ENCODE measurements around the gene ZSCAN22.
"Not testable (repeated sequence)": the region's sequence is repeated elsewhere in the genome, so short reads cannot be mapped to it uniquely, and the experiment has no call there.

ZSCAN22 gene

DNA sequence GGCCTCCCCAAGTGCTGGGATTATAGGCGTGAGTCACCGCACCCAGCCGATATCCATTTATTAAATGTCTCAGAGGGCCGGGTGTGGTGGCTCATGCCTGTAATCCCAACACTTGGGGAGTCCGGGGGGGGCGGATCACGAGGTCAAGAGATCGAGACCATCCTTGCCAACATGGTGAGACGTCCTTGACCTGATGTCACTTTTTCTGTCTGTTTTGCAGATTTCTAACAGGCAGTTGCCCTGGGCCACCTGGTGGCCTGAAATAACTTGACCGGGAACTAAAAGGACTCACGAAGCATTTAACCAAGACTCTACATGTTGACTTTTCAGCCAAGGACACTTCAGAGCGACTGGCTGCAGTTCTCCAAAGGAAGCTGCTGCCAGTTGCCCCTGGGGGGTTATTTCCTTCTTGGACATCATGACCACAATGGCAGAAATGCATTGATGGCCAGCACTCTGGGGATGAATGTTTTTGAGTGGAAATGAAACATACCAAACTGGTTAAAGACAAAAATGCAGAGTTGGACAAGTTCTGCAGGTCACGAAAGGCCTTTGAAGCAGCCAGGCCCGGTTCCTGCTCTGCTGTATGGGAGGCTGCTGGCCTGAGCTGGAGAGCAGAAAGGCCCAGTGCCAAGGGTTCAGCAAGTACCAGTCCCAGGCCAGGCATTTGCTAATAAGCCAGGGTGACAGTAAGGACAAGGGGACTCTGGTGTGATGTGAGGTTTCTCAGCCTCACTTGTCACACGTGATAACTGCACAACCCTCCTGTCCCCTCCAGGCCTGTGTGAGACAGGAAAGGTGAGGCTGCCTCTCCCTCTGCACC lies 45.7 kb downstream of the ZSCAN22 start:
- no peaks in the 10 kb centered on the region for H3K27me3 Mint-ChIP-seq

DNA sequence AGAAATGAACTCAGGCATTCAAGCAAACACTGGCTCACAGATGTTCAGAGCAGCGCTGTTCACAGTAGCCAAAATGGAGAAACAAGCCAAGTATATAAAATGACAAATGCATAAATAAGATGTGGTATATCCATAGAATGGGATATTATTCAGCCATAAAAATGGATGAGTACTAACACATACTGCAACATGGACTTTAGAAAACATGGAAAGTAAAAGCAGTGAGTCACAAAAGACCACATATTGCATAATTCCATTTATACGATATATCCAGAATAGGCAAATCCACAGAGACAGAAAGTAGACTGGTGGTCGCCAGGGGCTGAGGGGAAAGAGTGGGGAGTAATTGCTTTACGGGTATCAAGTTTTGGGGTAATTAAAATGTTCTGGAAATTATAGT lies 47.4 kb downstream of the ZSCAN22 start:
- no peak overlapping the region for H3K27ac Mint-ChIP-seq
- no peaks in the 10 kb centered on the region for H3K27me3 Mint-ChIP-seq

More for the DNA sequence above, 45.7 kb downstream of the ZSCAN22 start:
- H3K4me3 Mint-ChIP-seq, result no peak overlapping the region
- no peak for ATAC-seq
- no peaks in the 10 kb centered on the region for H3K9me3 Mint-ChIP-seq
- H3K4me1 Mint-ChIP-seq, result no peaks in the 10 kb centered on the region
- H3K27ac Mint-ChIP-seq, result no peak overlapping the region
- peaks cover 5% of the 10 kb centered on the region for H3K36me3 Mint-ChIP-seq

DNA sequence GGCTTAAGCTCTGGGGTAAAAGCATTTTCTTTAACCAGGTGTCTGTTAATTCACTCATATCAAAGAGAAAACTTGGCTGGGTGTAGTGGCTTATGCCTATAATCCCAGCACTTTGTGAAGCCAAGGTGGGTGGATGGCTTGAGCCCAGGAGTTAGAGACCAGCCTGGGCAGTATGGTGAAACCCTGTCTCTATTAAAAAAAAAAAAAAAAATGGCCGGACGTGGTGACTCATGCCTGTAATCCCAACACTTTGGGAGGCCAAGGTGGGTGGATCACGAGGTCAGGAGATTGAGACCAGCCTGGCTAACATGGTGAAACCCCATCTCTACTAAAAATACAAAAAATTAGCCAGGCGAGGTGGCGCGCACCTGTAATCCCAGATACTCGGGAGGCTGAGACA lies 49.9 kb downstream of the ZSCAN22 start:
- H3K27me3 Mint-ChIP-seq, ATAC-seq, H3K27ac Mint-ChIP-seq, H3K9me3 Mint-ChIP-seq, H3K4me3 Mint-ChIP-seq, H3K36me3 Mint-ChIP-seq: not testable (repeated sequence)
- peaks cover 22% of the 10 kb centered on the region for H3K4me1 Mint-ChIP-seq

More for the DNA sequence above, 47.4 kb downstream of the ZSCAN22 start:
- H3K9me3 Mint-ChIP-seq, result no peaks in the 10 kb centered on the region
- H3K36me3 Mint-ChIP-seq, result peaks cover 5% of the 10 kb centered on the region
- H3K4me3 Mint-ChIP-seq, result no peak overlapping the region
- ATAC-seq, result no peak
- peaks cover 9% of the 10 kb centered on the region for H3K4me1 Mint-ChIP-seq

DNA sequence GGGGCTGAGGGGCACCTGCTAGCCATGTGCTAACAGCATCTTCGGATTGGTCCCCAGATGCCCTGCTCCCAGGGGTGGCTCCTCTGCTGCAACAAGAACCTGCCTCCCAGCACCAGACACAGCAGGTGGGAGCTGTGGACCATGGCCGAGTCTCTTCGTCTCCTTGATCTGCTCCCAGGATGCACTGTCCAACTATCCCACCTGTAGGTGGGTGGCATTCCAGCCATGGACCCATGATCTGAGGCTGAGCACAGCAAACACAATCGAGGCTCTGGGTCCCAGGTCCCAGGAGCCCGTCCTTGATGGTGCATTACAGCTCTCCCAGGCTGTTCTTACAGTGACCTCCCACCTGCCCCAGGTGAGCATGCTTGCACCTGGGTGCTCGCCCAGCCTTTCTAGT lies 52.5 kb downstream of the ZSCAN22 start:
- Mint-ChIP-seq H3K4me3 (peak overlapping the region; percentile 88), H3K9me3 (no peaks in the 10 kb centered on the region), H3K36me3 (no peaks in the 10 kb centered on the region), H3K27ac (peak overlapping the region; percentile 96), H3K4me1 (peaks cover 34% of the 10 kb centered on the region), H3K27me3 (no peaks in the 10 kb centered on the region)
- ATAC-seq, result no peak

DNA sequence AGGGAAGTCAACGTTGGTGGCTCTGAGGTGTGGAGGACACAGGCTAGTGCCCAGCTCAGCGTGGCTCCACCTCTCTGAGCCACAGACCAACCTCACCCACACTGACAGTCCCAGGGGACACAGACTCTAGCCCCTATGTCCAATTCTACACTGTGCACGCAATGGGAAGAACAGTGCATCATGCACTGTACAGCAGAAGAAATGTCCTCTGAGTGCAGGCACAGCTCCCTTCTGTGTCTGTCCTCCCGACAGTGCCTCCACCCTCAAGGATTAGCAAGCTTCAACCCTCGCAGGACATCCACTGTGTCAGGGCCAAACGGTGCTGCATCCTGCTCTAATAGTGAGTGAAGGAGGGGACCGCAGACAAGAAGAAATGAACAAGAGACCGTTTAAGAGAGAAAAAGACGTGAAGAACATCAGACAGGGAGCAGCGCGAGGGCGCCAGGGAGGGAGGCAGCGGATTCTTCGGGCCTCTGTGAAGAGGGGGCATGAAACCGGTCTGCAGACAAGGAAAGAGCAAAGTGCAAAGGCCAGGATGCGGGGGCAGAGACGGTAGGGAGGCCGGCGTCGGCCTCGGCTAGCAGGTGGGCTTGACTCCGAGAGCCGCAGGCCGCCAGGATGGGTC lies 53.4 kb downstream of the ZSCAN22 start:
- peak overlapping the region; percentile 96 for H3K27ac Mint-ChIP-seq
- peaks cover 36% of the 10 kb centered on the region for H3K4me1 Mint-ChIP-seq
- ATAC-seq, result peak; percentile 14
- no peaks in the 10 kb centered on the region for H3K27me3 Mint-ChIP-seq
- no peaks in the 10 kb centered on the region for H3K9me3 Mint-ChIP-seq
- peak overlapping the region; percentile 88 for H3K4me3 Mint-ChIP-seq
- H3K36me3 Mint-ChIP-seq, result no peaks in the 10 kb centered on the region

DNA sequence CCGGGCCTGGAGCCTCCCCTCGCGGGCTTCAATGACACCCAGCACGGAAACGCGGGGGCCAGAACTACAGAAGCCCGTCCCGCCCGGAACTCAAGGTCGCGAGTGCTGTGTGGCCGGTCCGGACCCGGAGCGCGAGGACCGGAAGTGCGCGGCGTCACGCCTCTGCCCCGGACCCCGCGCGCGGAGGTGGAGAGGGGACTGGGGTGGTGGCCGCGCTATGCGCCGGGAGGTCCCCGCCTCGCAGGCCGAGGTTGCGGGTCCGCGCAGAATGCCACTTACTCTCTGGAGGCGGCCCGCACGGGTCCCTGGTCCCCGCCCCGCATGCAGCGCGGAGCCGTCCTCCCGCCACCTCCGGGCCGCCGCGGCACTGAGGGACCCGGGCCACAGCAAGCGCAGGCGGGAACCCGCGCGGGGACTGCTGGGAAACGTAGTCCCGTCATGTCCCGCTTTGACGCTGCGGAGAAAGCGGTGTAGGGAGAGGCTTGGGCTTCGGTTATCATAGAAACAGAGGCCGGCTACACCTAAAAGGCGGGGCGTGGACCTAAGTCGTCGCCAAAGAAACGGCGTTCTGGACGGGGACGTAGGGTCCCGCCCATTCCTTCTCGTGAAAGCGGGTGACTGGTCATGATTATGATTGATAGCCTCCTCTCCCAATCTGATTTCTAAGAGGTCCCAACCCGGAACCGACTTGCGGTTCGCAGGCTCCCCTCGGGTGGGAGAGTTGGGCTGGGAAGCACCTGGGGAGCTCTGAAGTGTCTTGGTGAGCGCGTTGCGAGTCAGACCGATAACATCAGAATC lies 54.1 kb downstream of the ZSCAN22 start, which contains the start of gene ZNF837:
Gene ZNF837, minus strand, starts transcription at position 369 of the 798 bp plus-strand sequence. CDS start 11,698 bp downstream, outside the sequence.
- H3K27ac Mint-ChIP-seq, result peak within 1 kb of the TSS; percentile 96
- peak within 1 kb of the TSS; percentile 88 for H3K4me3 Mint-ChIP-seq
- ATAC-seq, result peak; percentile 93
- H3K27me3 Mint-ChIP-seq, result no peaks in the 10 kb centered on the region
- H3K36me3 Mint-ChIP-seq, result no peaks in the 10 kb centered on the region
- peaks cover 43% of the 10 kb centered on the region for H3K4me1 Mint-ChIP-seq
- H3K9me3 Mint-ChIP-seq, result no peaks in the 10 kb centered on the region

DNA sequence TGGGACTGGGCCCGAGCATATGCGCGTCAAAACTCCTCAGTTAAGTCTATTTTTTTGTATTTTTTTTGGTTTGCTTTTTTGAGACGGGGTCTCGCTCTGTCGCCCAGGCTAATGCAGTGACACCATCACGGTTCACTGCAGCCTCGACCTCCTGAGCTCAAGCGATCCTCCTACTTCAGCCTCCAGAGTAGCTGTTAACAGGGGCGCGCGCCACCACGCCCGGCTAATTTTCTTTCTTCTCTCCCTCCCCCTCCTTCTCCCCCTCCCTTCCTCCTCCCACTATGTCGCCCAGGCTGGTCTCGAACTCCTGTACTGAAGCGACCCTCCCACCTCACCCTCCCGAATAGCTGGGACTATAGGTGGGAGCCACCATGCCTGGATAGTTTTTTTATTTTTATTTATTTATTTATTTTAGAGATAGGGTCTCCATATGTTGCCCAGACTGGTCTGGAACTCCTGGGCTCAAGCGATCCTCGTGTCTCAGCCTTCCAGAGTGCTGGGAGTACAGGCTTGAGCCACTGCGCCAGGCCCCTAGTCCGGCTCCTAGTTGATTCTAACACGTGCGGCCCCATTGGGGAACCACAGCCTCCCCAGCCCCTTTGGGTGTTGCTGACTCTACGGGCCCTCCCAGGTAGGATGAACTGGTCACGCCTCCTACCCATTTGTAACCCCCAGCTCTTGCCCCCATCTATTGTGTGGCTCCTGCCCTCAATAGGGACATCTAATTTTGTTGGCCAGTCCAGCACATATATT lies 54.8 kb downstream of the ZSCAN22 start:
- Mint-ChIP-seq H3K4me3 (peak overlapping the region; percentile 88), H3K4me1 (peaks cover 48% of the 10 kb centered on the region), H3K27me3 (no peaks in the 10 kb centered on the region), H3K36me3 (no peaks in the 10 kb centered on the region), H3K9me3 (no peaks in the 10 kb centered on the region), H3K27ac (peak overlapping the region; percentile 96)
- ATAC-seq, result no peak

DNA sequence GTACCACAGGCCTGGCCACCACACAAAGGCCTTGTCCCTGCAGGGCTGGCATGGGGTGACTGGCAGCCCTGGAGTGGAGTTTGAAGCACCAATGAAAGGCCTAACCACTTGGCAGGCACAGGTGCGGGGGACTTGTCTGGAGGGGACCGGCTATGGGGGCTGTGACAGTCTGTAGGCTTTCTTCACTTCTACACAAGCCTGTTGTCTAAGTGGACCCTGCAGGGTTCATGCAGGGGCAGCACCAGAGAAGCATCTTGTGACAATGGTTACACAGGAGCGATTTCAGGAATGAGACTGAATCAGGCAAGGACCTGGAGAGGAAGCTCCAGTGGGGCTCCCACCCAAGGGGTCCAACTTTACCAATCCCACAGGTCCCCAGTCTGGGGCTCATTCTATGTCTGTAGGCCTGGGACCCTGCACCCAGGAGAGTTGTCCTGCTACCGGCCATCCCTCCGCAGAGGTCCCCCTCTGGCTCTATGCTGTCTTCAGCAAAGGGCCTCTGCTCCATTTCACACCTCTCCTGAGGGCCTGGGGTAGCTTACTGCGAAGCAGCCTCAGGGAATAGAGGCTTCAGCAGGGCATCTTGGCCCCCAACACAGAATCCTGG lies 56.3 kb downstream of the ZSCAN22 start:
- Mint-ChIP-seq H3K9me3 (no peaks in the 10 kb centered on the region), H3K36me3 (peaks cover 4% of the 10 kb centered on the region), H3K27ac (no peak overlapping the region), H3K27me3 (no peaks in the 10 kb centered on the region), H3K4me3 (no peak overlapping the region), H3K4me1 (peaks cover 53% of the 10 kb centered on the region)
- ATAC-seq, result no peak

DNA sequence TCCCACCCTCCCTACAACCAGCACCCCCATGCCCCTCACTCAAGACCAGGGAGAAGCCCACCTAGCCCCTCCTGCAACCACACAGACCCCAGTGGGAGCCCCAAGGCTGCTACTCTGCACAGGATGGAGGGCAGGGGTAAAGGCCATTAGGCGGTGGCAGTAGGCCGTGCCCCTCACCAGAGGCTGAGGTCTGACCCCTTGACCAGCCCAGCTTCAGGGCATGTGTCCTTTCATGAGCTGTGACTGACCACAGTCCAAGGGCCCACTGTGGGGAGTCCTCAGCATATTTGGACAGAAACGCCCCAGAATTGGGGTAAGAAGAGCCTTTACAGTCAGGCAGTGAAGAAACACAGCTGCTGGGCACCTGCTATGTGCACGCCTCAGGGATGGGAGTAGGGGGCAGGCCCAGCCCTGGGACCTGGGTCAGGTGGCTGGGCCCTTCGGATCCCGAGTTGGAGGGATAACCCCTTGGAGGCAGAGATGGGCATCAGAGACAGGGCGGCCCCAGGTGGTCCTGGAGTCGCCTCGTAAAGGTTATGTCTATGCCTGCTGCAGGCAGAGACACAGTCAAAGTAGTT lies 58.6 kb downstream of the ZSCAN22 start:
- peaks cover 46% of the 10 kb centered on the region for H3K4me1 Mint-ChIP-seq
- ATAC-seq, result no peak
- peak overlapping the region; percentile 92 for H3K4me3 Mint-ChIP-seq
- H3K36me3 Mint-ChIP-seq, result peaks cover 17% of the 10 kb centered on the region
- no peaks in the 10 kb centered on the region for H3K27me3 Mint-ChIP-seq
- no peaks in the 10 kb centered on the region for H3K9me3 Mint-ChIP-seq
- peak overlapping the region; percentile 97 for H3K27ac Mint-ChIP-seq

DNA sequence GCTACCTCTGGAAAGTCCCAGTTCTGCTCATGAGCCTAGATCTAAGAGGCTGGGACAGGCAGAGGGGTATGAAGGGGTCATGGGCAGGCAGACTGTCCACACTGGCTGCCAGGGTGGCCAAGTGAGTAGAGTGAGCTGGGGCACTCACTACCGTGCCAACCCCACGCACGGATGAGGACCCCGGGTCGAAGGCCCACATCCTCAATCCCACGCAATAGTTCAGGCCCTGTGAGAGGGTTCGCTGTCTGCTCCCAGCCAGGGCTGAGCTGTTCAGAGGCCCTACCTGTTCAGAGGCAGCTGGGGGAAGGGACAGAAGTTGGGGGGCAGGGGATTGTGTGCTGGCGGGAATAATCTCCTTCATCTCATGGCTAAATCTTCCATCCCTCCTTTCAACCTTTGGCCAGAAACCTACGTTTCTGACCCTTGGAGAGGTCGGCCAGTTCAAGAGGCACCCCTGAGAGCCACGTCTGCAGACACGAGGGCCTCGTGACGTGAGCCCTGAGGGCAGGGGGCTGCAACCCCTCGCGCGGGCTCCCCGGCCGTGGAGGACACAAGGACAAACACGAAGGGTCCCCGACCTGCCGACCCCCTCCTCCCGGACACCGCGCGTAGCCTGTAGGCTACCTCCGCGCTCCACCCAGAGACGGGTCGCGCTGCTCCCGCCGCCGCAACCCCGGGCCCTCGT lies 59.2 kb downstream of the ZSCAN22 start:
- peak overlapping the region; percentile 92 for H3K4me3 Mint-ChIP-seq
- peaks cover 50% of the 10 kb centered on the region for H3K4me1 Mint-ChIP-seq
- H3K27me3 Mint-ChIP-seq, result no peaks in the 10 kb centered on the region
- ATAC-seq, result peak; percentile 17
- peaks cover 23% of the 10 kb centered on the region for H3K36me3 Mint-ChIP-seq
- no peaks in the 10 kb centered on the region for H3K9me3 Mint-ChIP-seq
- H3K27ac Mint-ChIP-seq, result peak overlapping the region; percentile 97

DNA sequence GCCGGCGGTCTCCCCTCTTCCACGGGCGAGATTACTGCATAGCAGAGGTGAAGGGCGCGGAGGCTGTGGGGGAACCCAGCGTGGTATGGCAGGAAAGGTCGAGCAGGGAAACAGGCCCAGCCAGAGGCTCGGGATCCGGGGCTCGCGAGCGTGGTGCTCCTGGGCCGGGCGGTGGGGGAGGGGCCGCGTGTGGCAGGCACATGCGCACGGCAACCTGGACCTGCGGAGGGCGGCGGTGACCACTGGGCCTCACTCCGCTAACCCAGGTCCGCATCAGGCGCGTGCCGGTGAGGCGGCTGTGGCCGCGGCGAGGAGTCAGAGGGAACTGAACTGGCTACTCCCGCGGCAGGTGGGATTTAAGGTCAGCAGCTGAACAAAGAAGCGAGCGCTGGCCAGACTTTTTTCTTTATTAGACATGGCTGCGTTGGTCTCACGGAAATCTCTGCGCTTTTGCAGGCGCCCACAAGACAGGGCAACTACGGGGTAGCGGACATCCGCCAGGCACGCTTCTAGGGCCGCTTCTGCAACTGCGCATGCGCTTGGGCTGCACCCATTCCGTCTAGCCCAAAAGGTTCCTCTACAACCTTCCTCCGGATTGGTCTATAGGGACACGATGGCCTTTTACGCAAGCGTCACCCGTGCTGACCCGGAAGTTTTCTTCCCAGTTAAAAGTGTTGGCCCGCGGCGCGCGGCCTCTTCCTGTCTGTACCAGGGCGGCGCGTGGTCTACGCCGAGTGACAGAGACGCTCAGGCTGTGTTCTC lies 60.0 kb downstream of the ZSCAN22 start, which contains the start of gene RPS5:
Gene RPS5, plus strand, starts transcription at position 694 of the 762 bp plus-strand sequence. CDS start 869 bp downstream, outside the sequence.
- Mint-ChIP-seq H3K27me3 (no peaks in the 10 kb centered on the region), H3K4me3 (peak within 1 kb of the TSS; percentile 92), H3K36me3 (peaks cover 24% of the 10 kb centered on the region), H3K9me3 (no peaks in the 10 kb centered on the region), H3K27ac (peak within 1 kb of the TSS; percentile 97), H3K4me1 (peaks cover 49% of the 10 kb centered on the region)
- peak; percentile 95 for ATAC-seq

DNA sequence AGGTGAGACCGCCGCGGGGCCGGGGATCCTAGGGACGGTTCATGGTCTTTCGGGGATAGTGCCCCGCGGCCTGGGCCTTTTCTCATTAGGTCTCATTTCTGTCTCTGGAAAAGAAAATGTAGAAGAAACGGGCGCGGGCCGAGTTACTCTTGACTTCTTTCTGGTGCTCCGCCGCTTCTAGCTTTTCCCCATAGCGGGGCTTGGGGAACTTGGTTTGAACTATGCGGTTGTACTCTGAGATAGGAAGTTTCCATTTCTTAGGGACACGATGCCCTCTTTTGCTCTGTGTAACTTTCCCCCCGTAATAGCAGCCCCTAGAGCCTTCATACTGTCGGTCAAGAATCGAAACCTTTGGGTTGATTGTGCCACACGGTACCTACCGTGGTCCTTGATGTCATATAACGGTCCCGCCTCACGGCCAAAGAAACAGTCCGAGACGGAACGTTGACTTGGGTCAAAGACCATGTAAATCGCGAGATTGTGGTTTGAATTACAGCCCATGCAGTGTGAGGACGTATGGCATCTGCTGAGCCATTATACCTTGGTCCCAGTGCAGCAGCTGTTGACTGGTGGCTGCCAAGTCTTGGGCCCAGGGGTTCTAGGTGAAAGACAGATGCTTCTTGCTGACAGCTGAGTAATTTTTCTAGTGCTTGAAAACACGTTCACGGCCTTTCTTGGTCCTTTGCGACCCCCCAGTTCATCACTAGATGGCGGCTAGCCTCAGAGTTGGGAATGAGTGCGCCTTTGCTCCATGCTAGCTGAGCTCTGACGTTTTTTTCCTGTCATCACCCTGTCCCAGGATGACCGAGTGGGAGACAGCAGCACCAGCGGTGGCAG lies 60.8 kb downstream of the ZSCAN22 start:
- H3K9me3 Mint-ChIP-seq, result no peaks in the 10 kb centered on the region
- no peaks in the 10 kb centered on the region for H3K27me3 Mint-ChIP-seq
- peak overlapping the region; percentile 97 for H3K27ac Mint-ChIP-seq
- peaks cover 30% of the 10 kb centered on the region for H3K36me3 Mint-ChIP-seq
- peaks cover 41% of the 10 kb centered on the region for H3K4me1 Mint-ChIP-seq
- no peak for ATAC-seq
- peak overlapping the region; percentile 92 for H3K4me3 Mint-ChIP-seq

Data from stimulated activated memory B cell treated with anti-CD40 and anti-IgM and Interleukin-4, amounts not matched to agents 10 μg/mL and 1 μg/mL and 100 μg/mL, for 72 hours (primary cell).